SK-N-SH (cell line): ENCODE results near the gene APC. TPM values are rescaled to one million over a fixed set of nuclear protein-coding genes. Genes with fewer than 3 reads are reported as not detected.

Source experiments
- CTCF ChIA-PET: fragments of 300-600, 350-600 bp; formaldehyde crosslinking; extraction: SDS; loops from one replicate; lab custom pipeline; 2021; lab: Yijun Ruan, JAX
- POLR2A ChIA-PET: fragments of 350-600 bp; sonication (Branson Sonifier 250); formaldehyde crosslinking; extraction: SDS; loops from one replicate; lab custom pipeline; 2020; ENCODE audit warnings: antibody characterized with exemption, inconsistent platforms; lab: Yijun Ruan, JAX
- DNase-seq: peaks from one replicate; pipeline ENCODE4 v3.0.0; 2012
- H2AFZ ChIP-seq: fragments of 200-600 bp; sonication (generic); 2 replicates; pipeline ENCODE4 v1.8.1; 2016; ENCODE audit warnings: antibody characterized with exemption, mild to moderate bottlenecking, low read depth
- H3F3A ChIP-seq: fragments of 200-600 bp; sonication (generic); replicated peaks from 2 replicates; pipeline ENCODE3; 2016; ENCODE audit warnings: antibody characterized with exemption, mild to moderate bottlenecking; ENCODE audit not compliant: insufficient read depth
- H3K27ac ChIP-seq, 2 experiments: fragments of 200-500 bp in 1 of 2; fragments of 200-600 bp in 1 of 2; sonication (Bioruptor generic) in 1 of 2; sonication (generic), shearing (Covaris generic) in 1 of 2; 2 replicates each; pipeline versions ENCODE4 v1.5.1 to v1.6.1; 2014 to 2016; ENCODE audit warnings: low read depth in 2 of 2, inconsistent platforms in 1 of 2, low read length in 1 of 2, mild to moderate bottlenecking in 1 of 2, mixed read lengths in 1 of 2
- H3K27me3 ChIP-seq: fragments of 200-600 bp; sonication (generic), shearing (Covaris generic); 2 replicates; pipeline ENCODE4 v1.6.1; 2016; ENCODE audit warnings: mixed run types; ENCODE audit not compliant: insufficient read depth
- H3K36me3 ChIP-seq, 2 experiments: fragments of 200-500 bp in 1 of 2; fragments of 200-600 bp in 1 of 2; sonication (Bioruptor generic) in 1 of 2; sonication (generic) in 1 of 2; replicated peaks in 1 of 2; 2 replicates each; pipeline versions ENCODE3 to v1.5.1; 2014 to 2016; ENCODE audit warnings: low read length in 1 of 2, mild to moderate bottlenecking in 1 of 2; ENCODE audit not compliant: insufficient read depth in 2 of 2, control insufficient read depth in 1 of 2
- H3K4me1 ChIP-seq, 2 experiments: fragments of 200-500 bp in 1 of 2; fragments of 200-600 bp in 1 of 2; sonication (Bioruptor generic) in 1 of 2; sonication (generic), shearing (Covaris generic) in 1 of 2; 2 replicates each; pipeline versions ENCODE4 v1.5.1 to v1.6.1; 2014 to 2016; ENCODE audit warnings: low read depth in 1 of 2, low read length in 1 of 2, mixed run types in 1 of 2; ENCODE audit not compliant: insufficient read depth in 2 of 2, control insufficient read depth in 1 of 2
- H3K4me2 ChIP-seq: fragments of 200-600 bp; sonication (generic), shearing (Covaris generic); 2 replicates; pipeline ENCODE4 v1.6.1; 2017; ENCODE audit warnings: mixed run types
- H3K4me3 ChIP-seq, 2 experiments: fragments of 200-500 bp in 1 of 2; fragments of 200-600 bp in 1 of 2; sonication (Bioruptor generic) in 1 of 2; sonication (generic), shearing (Covaris generic) in 1 of 2; 2 replicates each; pipeline versions ENCODE4 v1.5.1 to v1.8.1; 2014 to 2016; ENCODE audit warnings: low read depth in 2 of 2, inconsistent platforms in 1 of 2, low read length in 1 of 2, mild to moderate bottlenecking in 1 of 2, mixed read lengths in 1 of 2, moderate library complexity in 1 of 2
- H3K79me2 ChIP-seq: fragments of 200-600 bp; sonication (generic); 2 replicates; pipeline ENCODE4 v1.8.1; 2017; ENCODE audit warnings: mild to moderate bottlenecking; ENCODE audit not compliant: insufficient read depth
- H3K9ac ChIP-seq: fragments of 200-600 bp; sonication (generic); 2 replicates; pipeline ENCODE4 v1.6.1; 2017; ENCODE audit warnings: mixed run types
- H3K9me2 ChIP-seq: fragments of 200-600 bp; sonication (generic); 2 replicates; pipeline ENCODE4 v1.6.1; 2017; ENCODE audit warnings: mixed run types
- H3K9me3 ChIP-seq: fragments of 200-600 bp; sonication (generic); 2 replicates; pipeline ENCODE4 v1.6.1; 2017; ENCODE audit warnings: mixed run types, mild to moderate bottlenecking, moderate library complexity
- H4K20me1 ChIP-seq: fragments of 200-600 bp; sonication (generic); 2 replicates; pipeline ENCODE4 v1.6.1; 2017; ENCODE audit warnings: mild to moderate bottlenecking, mixed run types; ENCODE audit not compliant: insufficient read depth
- EZH2phosphoT487 ChIP-seq: fragments of 200-600 bp; sonication (generic); IDR thresholded peaks from 2 replicates; pipeline ENCODE4 v1.6.1; 2017; ENCODE audit warnings: low read depth, mixed run types, mild to moderate bottlenecking, antibody characterized with exemption, moderate library complexity, borderline replicate concordance
- GABPA ChIP-seq: IDR thresholded peaks from 2 replicates; pipeline ENCODE4 v1.4.0; 2012; ENCODE audit warnings: low read depth, mild to moderate bottlenecking
- JUND ChIP-seq: IDR thresholded peaks from 2 replicates; pipeline ENCODE4 v1.4.0; 2012
- POLR2AphosphoS5 ChIP-seq: IDR thresholded peaks from 2 replicates; pipeline ENCODE4 v1.6.1; 2012; ENCODE audit warnings: low read depth, low read length
- RAD21 ChIP-seq: IDR thresholded peaks from 2 replicates; pipeline ENCODE4 v1.6.1; 2012; ENCODE audit warnings: mild to moderate bottlenecking, low read length
- RXRA ChIP-seq: IDR thresholded peaks from 2 replicates; pipeline ENCODE4 v1.4.0; 2012; ENCODE audit warnings: low read depth, mild to moderate bottlenecking, borderline replicate concordance
- SMC3 ChIP-seq: IDR thresholded peaks from 2 replicates; pipeline ENCODE4 v1.6.1; 2012; ENCODE audit warnings: low read depth, low read length, improper control_type of control experiment
- TCF12 ChIP-seq: IDR thresholded peaks from 2 replicates; pipeline ENCODE4 v1.4.0; 2012
- WGBS: methylation state at CpG from one replicate; pipeline ENCODE4 v1.1.6; 2017; ENCODE audit warnings: low lambda C conversion rate; 5-methylcytosine and 5-hydroxymethylcytosine counted together
- polyA plus RNA-seq, 3 experiments: library from polyadenylated mRNA; depleted of rRNA; stranded (reverse); fragments of >200 nt; gene quantifications; 2 replicates each; pipeline ENCODE4 v1.2.3, GENCODE V29; 2012
- TF ChIP-seq, protein P1 (sequence below): fragments of 200-600 bp; sonication (generic); IDR thresholded peaks from 2 replicates; pipeline ENCODE4 v1.6.1; 2017; ENCODE audit warnings: antibody characterized with exemption, mild to moderate bottlenecking, moderate library complexity
- TF ChIP-seq, protein P2 (sequence below): fragments of 150-350 bp; IDR thresholded peaks from 2 replicates; pipeline ENCODE4 v1.6.1; 2016; ENCODE audit warnings: mild to moderate bottlenecking, low read depth, low read length

The APC gene
- polyA plus RNA-seq, 1 of the 3 experiments (the other 2 are of a cell fraction): 5.1 TPM

GRCh38 chr5:112752335-112752734, 14.7 kb downstream of the APC start (continued):
- TF ChIP-seq GABPA: no peak

GRCh38 chr5:112755703-112756102, 18.0 kb downstream of the APC start:
- Histone ChIP-seq H3K4me2 (no peak overlapping the region), H3K27me3 (no peaks in the 10 kb centered on the region), H2AFZ (no peak overlapping the region), H4K20me1 (peaks cover 5% of the 10 kb centered on the region; the same call in 1 of the 2 replicates), H3K36me3 (peaks cover 12 to 20% of the 10 kb centered on the region in 2 experiments), H3K9me2 (no peaks in the 10 kb centered on the region), H3K79me2 (peaks cover 49% of the 10 kb centered on the region; the same call in 1 of the 2 replicates), H3K4me1 (peaks cover 0 to 4% of the 10 kb centered on the region in 2 experiments; a peak in 1 of 4 replicates), H3F3A (peaks cover 6% of the 10 kb centered on the region), H3K4me3 (no peak overlapping the region), H3K9ac (no peak overlapping the region), H3K9me3 (no peaks in the 10 kb centered on the region), H3K27ac (no peak overlapping the region)
- ChIA-PET CTCF (interaction anchor here (0.7 to 6.2 kb wide), 4 partner anchors 9 to 205 kb away, joined by 3 to 76 read pairs (median 11); no protein-coding TSS in a partner anchor), POLR2A (no interaction called here)
- DNase-seq: no peak
- no peak for TF ChIP-seq RXRA
- WGBS: 89% methylated on average over 2 of the region's 2 CpGs

DNA sequence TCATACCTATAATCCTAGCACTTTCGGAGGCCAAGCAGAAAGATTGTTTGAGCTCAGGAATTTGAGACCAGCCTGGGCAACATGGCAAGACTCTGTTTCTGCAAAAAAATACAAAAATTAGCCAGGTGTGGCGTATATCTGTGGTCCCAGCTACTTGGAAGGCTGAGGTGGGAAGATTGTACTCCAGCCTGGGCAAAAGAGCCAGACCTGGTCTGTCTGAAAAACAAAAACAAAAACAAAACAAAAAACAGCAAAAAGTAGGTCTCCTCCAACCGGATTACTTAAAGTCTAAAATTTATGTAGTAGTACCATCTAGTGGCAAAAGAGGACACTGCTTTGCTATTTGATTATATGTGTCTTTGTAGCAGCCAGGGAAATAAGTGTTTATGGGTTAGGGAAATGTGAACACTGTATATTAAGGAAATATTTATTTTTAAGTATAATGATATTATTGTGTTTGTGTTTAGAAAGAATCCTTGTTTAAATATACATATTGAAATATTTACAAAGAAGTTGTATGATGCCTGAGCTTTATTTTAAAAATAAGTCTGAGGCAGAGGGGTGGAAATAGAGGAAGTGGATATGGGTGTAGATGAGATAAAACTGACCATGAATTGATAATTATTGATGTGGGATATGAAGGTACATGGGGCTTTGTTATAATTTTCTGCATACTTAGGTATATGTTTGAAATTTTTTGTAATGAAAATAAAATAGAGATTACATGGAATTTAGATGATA, 20.0 kb downstream of the APC start:
- H2AFZ ChIP-seq: no peak overlapping the region
- WGBS: 29% methylated on average over 3 of the region's 3 CpGs
- H3K27ac ChIP-seq: no peak overlapping the region
- no peak overlapping the region for H3K4me3 ChIP-seq
- peaks cover 12 to 23% of the 10 kb centered on the region in 2 experiments for H3K36me3 ChIP-seq
- H3F3A ChIP-seq: peaks cover 3% of the 10 kb centered on the region
- POLR2A ChIA-PET: no interaction called here
- H3K9ac ChIP-seq: no peak overlapping the region
- H3K9me2 ChIP-seq: no peaks in the 10 kb centered on the region
- H3K79me2 ChIP-seq: peaks cover 30% of the 10 kb centered on the region; the same call in 1 of the 2 replicates
- peak; percentile 49 for DNase-seq
- TF ChIP-seq RXRA (no peak), TCF12 (no peak), SMC3 (peak; percentile 72), POLR2AphosphoS5 (no peak), RAD21 (peak; percentile 90), JUND (no peak), EZH2phosphoT487 (no peak)
- TF ChIP-seq, protein P1, sequence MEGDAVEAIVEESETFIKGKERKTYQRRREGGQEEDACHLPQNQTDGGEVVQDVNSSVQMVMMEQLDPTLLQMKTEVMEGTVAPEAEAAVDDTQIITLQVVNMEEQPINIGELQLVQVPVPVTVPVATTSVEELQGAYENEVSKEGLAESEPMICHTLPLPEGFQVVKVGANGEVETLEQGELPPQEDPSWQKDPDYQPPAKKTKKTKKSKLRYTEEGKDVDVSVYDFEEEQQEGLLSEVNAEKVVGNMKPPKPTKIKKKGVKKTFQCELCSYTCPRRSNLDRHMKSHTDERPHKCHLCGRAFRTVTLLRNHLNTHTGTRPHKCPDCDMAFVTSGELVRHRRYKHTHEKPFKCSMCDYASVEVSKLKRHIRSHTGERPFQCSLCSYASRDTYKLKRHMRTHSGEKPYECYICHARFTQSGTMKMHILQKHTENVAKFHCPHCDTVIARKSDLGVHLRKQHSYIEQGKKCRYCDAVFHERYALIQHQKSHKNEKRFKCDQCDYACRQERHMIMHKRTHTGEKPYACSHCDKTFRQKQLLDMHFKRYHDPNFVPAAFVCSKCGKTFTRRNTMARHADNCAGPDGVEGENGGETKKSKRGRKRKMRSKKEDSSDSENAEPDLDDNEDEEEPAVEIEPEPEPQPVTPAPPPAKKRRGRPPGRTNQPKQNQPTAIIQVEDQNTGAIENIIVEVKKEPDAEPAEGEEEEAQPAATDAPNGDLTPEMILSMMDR: peak; percentile 87
- TF ChIP-seq, protein P2, sequence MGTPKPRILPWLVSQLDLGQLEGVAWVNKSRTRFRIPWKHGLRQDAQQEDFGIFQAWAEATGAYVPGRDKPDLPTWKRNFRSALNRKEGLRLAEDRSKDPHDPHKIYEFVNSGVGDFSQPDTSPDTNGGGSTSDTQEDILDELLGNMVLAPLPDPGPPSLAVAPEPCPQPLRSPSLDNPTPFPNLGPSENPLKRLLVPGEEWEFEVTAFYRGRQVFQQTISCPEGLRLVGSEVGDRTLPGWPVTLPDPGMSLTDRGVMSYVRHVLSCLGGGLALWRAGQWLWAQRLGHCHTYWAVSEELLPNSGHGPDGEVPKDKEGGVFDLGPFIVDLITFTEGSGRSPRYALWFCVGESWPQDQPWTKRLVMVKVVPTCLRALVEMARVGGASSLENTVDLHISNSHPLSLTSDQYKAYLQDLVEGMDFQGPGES: no peak
- TF ChIP-seq, all 33 proteins: peak for 3
- H4K20me1 ChIP-seq: no peaks in the 10 kb centered on the region; the same call in 1 of the 2 replicates
- no peaks in the 10 kb centered on the region for H3K27me3 ChIP-seq
- H3K4me1 ChIP-seq: peaks cover 0 to 10% of the 10 kb centered on the region in 2 experiments; a peak in 2 of 4 replicates
- no peaks in the 10 kb centered on the region for H3K9me3 ChIP-seq
- peak overlapping the region; percentile 61 for H3K4me2 ChIP-seq
- CTCF ChIA-PET: interaction anchor here (0.6 to 6.2 kb wide), 41 partner anchors 9 to 848 kb away, joined by 3 to 112 read pairs (median 5); partner anchors contain the start of genes APC and REEP5
